HepG2 (cell line): ENCODE results near the gene CRYM. TPM values are rescaled to one million over a fixed set of nuclear protein-coding genes. Genes with fewer than 3 reads are reported as not detected.

Experiments
- ATAC-seq: fragments of 200-7000 bp; cut with Tn5 transposase; 3 replicates; pipeline ENCODE4 v1.9.1; 2020; ENCODE audit warnings: mild to moderate bottlenecking, moderate library complexity
- BruUV-seq: library from RNA; stranded (reverse); fragments of 400-500 nt; replicated peaks from 2 replicates; lab custom pipeline; 2021; lab: Mats Ljungman, UMichigan
- CTCF ChIA-PET: fragments of 300-600 bp; formaldehyde crosslinking; extraction: SDS; loops from one replicate; lab custom pipeline; 2021; ENCODE audit warnings: low total read pairs, inconsistent platforms, low intra/inter-chr PET ratio; lab: Yijun Ruan, JAX
- POLR2A ChIA-PET: fragments of 350-600 bp; sonication (Branson Sonifier 250); formaldehyde crosslinking; loops from one replicate; lab custom pipeline; 2020; ENCODE audit warnings: antibody characterized with exemption, inconsistent platforms; lab: Yijun Ruan, JAX
- DNase-seq: peaks from one replicate; pipeline ENCODE4 v3.0.0-alpha.2; 2015; ENCODE audit warnings: low spot score
- FAIRE-seq: peaks from 3 replicates; lab custom pipeline; 2011; peaks lifted over from hg19 to GRCh38; lab: Jason Lieb, UNC
- H2AFZ ChIP-seq: one replicate; pipeline ENCODE4 v1.6.1; 2011; ENCODE audit warnings: low read length, inconsistent platforms
- H3K27ac ChIP-seq: fragments of 300-600 bp; 3 replicates; pipeline ENCODE4 v1.8.0; 2011; ENCODE audit warnings: mixed run types, mild to moderate bottlenecking, mixed read lengths, low read length, inconsistent platforms; ENCODE audit not compliant: insufficient read depth; ENCODE audit errors: extremely low read length
- H3K27me3 ChIP-seq, 2 experiments: fragments of 200-600 bp in 1 of 2; 2 replicates in 1 of 2; 3 replicates in 1 of 2; pipeline versions ENCODE4 v1.6.0 to v1.8.0; 2011; ENCODE audit warnings: low read length in 2 of 2, mild to moderate bottlenecking in 2 of 2, moderate library complexity in 2 of 2, inconsistent platforms in 1 of 2; ENCODE audit not compliant: insufficient read depth in 2 of 2, control insufficient read depth in 1 of 2
- H3K36me3 ChIP-seq, 2 experiments: fragments of 200-600 bp in 1 of 2; replicated peaks in 1 of 2; 2 replicates in 1 of 2; 3 replicates in 1 of 2; pipeline versions ENCODE4 v1.5.1 to v1.8.0; 2011; ENCODE audit warnings: low read length in 2 of 2, inconsistent platforms in 1 of 2; ENCODE audit not compliant: insufficient read depth in 2 of 2, control insufficient read depth in 1 of 2
- H3K4me1 ChIP-seq: 2 replicates; pipeline ENCODE4 v1.5.1; 2012; ENCODE audit warnings: low read length, inconsistent platforms; ENCODE audit not compliant: insufficient read depth
- H3K4me2 ChIP-seq: 2 replicates; pipeline ENCODE4 v1.6.0; 2011; ENCODE audit warnings: low read depth, low read length, inconsistent platforms
- H3K4me3 ChIP-seq, 3 experiments: fragments of 200-600 bp in 1 of 3; sonication (generic), shearing (Covaris generic) in 1 of 3; replicated peaks in 1 of 3; 2 replicates each; pipeline ENCODE4 v1.5.1; 2011 to 2016; ENCODE audit warnings: low read length in 3 of 3, inconsistent platforms in 2 of 3, low read depth in 2 of 3, mild to moderate bottlenecking in 2 of 3, control low read depth in 1 of 3, mixed read lengths in 1 of 3; ENCODE audit not compliant: insufficient read depth in 1 of 3
- H3K79me2 ChIP-seq: one replicate; pipeline ENCODE4 v1.6.1; 2011; ENCODE audit warnings: low read length, inconsistent platforms; ENCODE audit not compliant: insufficient read depth
- H3K9ac ChIP-seq: 2 replicates; pipeline ENCODE4 v1.6.0; 2011; ENCODE audit warnings: mild to moderate bottlenecking, low read depth, low read length, inconsistent platforms; ENCODE audit not compliant: insufficient read depth
- H3K9me3 ChIP-seq: 2 replicates; pipeline ENCODE4 v1.5.1; 2012; ENCODE audit warnings: mild to moderate bottlenecking, low read length
- H4K20me1 ChIP-seq: 2 replicates; pipeline ENCODE4 v1.6.0; 2011; ENCODE audit warnings: inconsistent platforms, mild to moderate bottlenecking, low read length, moderate library complexity; ENCODE audit not compliant: insufficient read depth
- ATF1 ChIP-seq: IDR thresholded peaks from 2 replicates; pipeline ENCODE4 v1.6.1; 2016; ENCODE audit warnings: mild to moderate bottlenecking, control low read depth
- RARG ChIP-seq: sonication (generic); formaldehyde crosslinking; IDR thresholded peaks from 2 replicates; pipeline ENCODE4 v1.4.0; 2020; ENCODE audit warnings: low read depth, mild to moderate bottlenecking, missing genetic modification reagents
- RELA ChIP-seq: sonication (generic); formaldehyde crosslinking; IDR thresholded peaks from 2 replicates; pipeline ENCODE4 v1.4.0; 2020; ENCODE audit warnings: missing genetic modification reagents
- RFX3 ChIP-seq: IDR thresholded peaks from 2 replicates; pipeline ENCODE4 v1.6.1; 2016; ENCODE audit warnings: missing biosample characterization, missing genetic modification reagents
- SNAPC2 ChIP-seq: sonication (generic); formaldehyde crosslinking; IDR thresholded peaks from 2 replicates; pipeline ENCODE4 v1.8.1; 2022; ENCODE audit warnings: mild to moderate bottlenecking, missing genetic modification reagents
- ZIK1 ChIP-seq: sonication (generic); formaldehyde crosslinking; IDR thresholded peaks from 2 replicates; pipeline ENCODE4 v1.5.0; 2020; ENCODE audit warnings: mild to moderate bottlenecking, low read depth, missing genetic modification reagents, borderline replicate concordance
- ZNF614 ChIP-seq: IDR thresholded peaks from 2 replicates; pipeline ENCODE4 v1.6.1; 2018; ENCODE audit warnings: missing biosample characterization, missing genetic modification reagents, inconsistent platforms, borderline replicate concordance
- ZNF766 ChIP-seq: sonication (generic); formaldehyde crosslinking; IDR thresholded peaks from 2 replicates; pipeline ENCODE4 v1.5.0; 2020; ENCODE audit warnings: missing genetic modification reagents, borderline replicate concordance
- WGBS: methylation state at CpG from one replicate; pipeline ENCODE4 v1.1.6; 2017; ENCODE audit warnings: low lambda C conversion rate; 5-methylcytosine and 5-hydroxymethylcytosine counted together
- in situ Hi-C: cut with HindIII; loops from 2 replicates; pipeline ENCODE4 v1.10.0; 2017; ENCODE audit warnings: low pct_unique_long_range_greater_than_20kb; ENCODE audit not compliant: extremely low pct_ligation_motif_present
- intact Hi-C: fragments of 100-400 bp; cut with micrococcal nuclease; formaldehyde crosslinking; loops from one replicate; pipeline ENCODE4 v1.10.0; 2022; ENCODE audit not compliant: unreplicated experiment
- polyA plus RNA-seq, 8 experiments: library from polyadenylated mRNA; depleted of rRNA in 3 of 8; stranded (reverse) in 7 of 8; unstranded in 1 of 8; fragments of >200 nt; fragmentation: Illumina TruSeq in 4 of 8; extraction: Trizol in 4 of 8; gene quantifications; 2 replicates each; pipeline versions ENCODE4 v1.2.1 to v1.2.3, GENCODE V29; 2011 to 2016; ENCODE audit warnings: low read depth in 4 of 8, missing spikeins in 1 of 8, mixed read lengths in 1 of 8; ENCODE audit not compliant: insufficient read depth in 1 of 8
- total RNA-seq, 5 experiments: library from RNA; depleted of rRNA; stranded (reverse); fragments of >200 nt; fragmentation: Illumina TruSeq; extraction: Trizol; gene quantifications; 2 replicates each; pipeline ENCODE4 v1.2.3, GENCODE V29; 2016; ENCODE audit warnings: low read depth in 1 of 5
- TF ChIP-seq, protein P1 (sequence below): sonication (generic); formaldehyde crosslinking; IDR thresholded peaks from 2 replicates; pipeline ENCODE4 v1.5.1; 2020; ENCODE audit warnings: missing genetic modification reagents, mild to moderate bottlenecking, borderline replicate concordance

The CRYM gene
- total and polyA plus RNA-seq, 2 of the 13 experiments (the other 11 are each of a cell fraction or from before 2014, with no cell fraction given) = 1.9 to 2.2 TPM

- no TSS peak for BruUV-seq
- Histone ChIP-seq H3K4me2 (no peak overlapping the region), H3K4me3 (no peak overlapping the region), H3K27ac (no peak overlapping the region), H2AFZ (no peak overlapping the region), H3K9ac (no peak overlapping the region), H4K20me1 (no peaks in the 10 kb centered on the region), H3K36me3 (no peaks in the 10 kb centered on the region), H3K9me3 (no peaks in the 10 kb centered on the region), H3K4me1 (peaks cover 37% of the 10 kb centered on the region), H3K27me3 (peaks cover 0 to 18% of the 10 kb centered on the region in 2 experiments; a peak in 2 of 5 replicates), H3K79me2 (no peaks in the 10 kb centered on the region)
- DNase-seq (no peak), ATAC-seq (no peak), FAIRE-seq (no peak)
- CTCF ChIA-PET = no interaction called here
- POLR2A ChIA-PET = interaction anchor here (2.7 kb wide), 1 partner anchor 13 kb away, joined by 11 read pairs; no protein-coding TSS in a partner anchor
- TF ChIP-seq, protein P1, sequence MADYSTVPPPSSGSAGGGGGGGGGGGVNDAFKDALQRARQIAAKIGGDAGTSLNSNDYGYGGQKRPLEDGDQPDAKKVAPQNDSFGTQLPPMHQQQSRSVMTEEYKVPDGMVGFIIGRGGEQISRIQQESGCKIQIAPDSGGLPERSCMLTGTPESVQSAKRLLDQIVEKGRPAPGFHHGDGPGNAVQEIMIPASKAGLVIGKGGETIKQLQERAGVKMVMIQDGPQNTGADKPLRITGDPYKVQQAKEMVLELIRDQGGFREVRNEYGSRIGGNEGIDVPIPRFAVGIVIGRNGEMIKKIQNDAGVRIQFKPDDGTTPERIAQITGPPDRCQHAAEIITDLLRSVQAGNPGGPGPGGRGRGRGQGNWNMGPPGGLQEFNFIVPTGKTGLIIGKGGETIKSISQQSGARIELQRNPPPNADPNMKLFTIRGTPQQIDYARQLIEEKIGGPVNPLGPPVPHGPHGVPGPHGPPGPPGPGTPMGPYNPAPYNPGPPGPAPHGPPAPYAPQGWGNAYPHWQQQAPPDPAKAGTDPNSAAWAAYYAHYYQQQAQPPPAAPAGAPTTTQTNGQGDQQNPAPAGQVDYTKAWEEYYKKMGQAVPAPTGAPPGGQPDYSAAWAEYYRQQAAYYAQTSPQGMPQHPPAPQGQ (CRISPR knock-in tag) = no peak
- no peak for TF ChIP-seq RELA (CRISPR knock-in tag)
- no peak for TF ChIP-seq RFX3 (CRISPR knock-in tag)
- TF ChIP-seq ATF1 = no peak
- TF ChIP-seq ZNF766 (CRISPR knock-in tag) = no peak
- no peak for TF ChIP-seq ZNF614 (CRISPR knock-in tag)
- TF ChIP-seq ZIK1 (CRISPR knock-in tag) = no peak
- no peak for TF ChIP-seq SNAPC2
- TF ChIP-seq RARG (CRISPR knock-in tag) = no peak
- intact Hi-C loops = loop anchor here (1.0 kb wide), 1 partner anchor 124 kb away; the partner anchor contains the start of gene DNAH3
- in situ Hi-C loops = no loop called here
- 65% methylated on average over 5 of the region's 5 CpGs for WGBS
Observed at GRCh38 chr16:21274172-21274726, 3.8 kb downstream of the CRYM start.
